BE2C (cell line): Measurements from ENCODE around the gene POU3F3.

Source experiments
- DNase-seq: peaks from one replicate; pipeline ENCODE4 v3.0.0-alpha.2; 2020
- H3K27me3 ChIP-seq: fragments of 250-450 bp; sonication (Bioruptor Pico); 2 replicates; pipeline ENCODE4 v1.5.1; 2020; ENCODE audit warnings: mild to moderate bottlenecking
- H3K36me3 ChIP-seq: fragments of 250-450 bp; sonication (Bioruptor Pico); 2 replicates; pipeline ENCODE4 v1.5.1; 2020; ENCODE audit warnings: mild to moderate bottlenecking
- H3K4me1 ChIP-seq: fragments of 250-450 bp; sonication (Bioruptor Pico); 2 replicates; pipeline ENCODE4 v1.5.1; 2020
- H3K4me3 ChIP-seq: 2 replicates; pipeline ENCODE4 v1.5.1; 2011; ENCODE audit warnings: low read depth, low read length
- H3K9me3 ChIP-seq: fragments of 250-450 bp; sonication (Bioruptor Pico); 2 replicates; pipeline ENCODE4 v1.5.1; 2020
- TF ChIP-seq, protein P1 (sequence below): IDR thresholded peaks from 2 replicates; pipeline ENCODE4 v1.5.1; 2012; ENCODE audit warnings: mild to moderate bottlenecking, low read depth, low read length

The POU3F3 gene

DNA sequence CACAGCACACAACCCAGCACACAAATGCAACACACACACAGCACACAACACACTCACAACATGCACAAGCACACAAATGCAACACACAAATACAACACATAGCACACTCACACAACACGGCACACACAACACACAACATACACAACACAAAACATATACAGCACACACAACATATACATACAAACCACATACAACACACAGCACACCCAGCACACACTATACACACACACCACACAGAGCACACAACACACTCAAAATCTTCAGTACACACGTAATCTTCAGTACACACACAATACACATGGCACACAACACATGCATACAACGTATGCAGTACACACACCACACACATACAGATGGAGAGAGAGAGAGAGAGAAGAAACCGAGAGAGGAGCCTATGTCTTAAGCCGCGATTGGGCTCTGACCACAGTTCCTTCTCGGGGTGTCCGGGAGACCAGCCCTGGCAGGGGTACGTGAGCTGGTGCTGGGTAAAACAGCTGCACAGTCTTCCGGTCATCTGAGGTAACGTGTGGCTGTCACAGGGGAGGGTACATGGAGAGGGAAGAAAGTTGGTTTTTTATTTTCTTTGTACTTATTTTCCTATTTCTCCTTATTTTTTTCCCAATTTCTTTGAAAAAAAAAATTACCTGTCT, 25.1 kb downstream of the POU3F3 start:
- DNase-seq, result no peak
- TF ChIP-seq, protein P1, sequence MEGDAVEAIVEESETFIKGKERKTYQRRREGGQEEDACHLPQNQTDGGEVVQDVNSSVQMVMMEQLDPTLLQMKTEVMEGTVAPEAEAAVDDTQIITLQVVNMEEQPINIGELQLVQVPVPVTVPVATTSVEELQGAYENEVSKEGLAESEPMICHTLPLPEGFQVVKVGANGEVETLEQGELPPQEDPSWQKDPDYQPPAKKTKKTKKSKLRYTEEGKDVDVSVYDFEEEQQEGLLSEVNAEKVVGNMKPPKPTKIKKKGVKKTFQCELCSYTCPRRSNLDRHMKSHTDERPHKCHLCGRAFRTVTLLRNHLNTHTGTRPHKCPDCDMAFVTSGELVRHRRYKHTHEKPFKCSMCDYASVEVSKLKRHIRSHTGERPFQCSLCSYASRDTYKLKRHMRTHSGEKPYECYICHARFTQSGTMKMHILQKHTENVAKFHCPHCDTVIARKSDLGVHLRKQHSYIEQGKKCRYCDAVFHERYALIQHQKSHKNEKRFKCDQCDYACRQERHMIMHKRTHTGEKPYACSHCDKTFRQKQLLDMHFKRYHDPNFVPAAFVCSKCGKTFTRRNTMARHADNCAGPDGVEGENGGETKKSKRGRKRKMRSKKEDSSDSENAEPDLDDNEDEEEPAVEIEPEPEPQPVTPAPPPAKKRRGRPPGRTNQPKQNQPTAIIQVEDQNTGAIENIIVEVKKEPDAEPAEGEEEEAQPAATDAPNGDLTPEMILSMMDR, result no peak
- no peaks in the 10 kb centered on the region for H3K4me1 ChIP-seq
- H3K9me3 ChIP-seq, result no peaks in the 10 kb centered on the region
- H3K27me3 ChIP-seq, result no peaks in the 10 kb centered on the region
- H3K4me3 ChIP-seq, result no peak overlapping the region
- no peaks in the 10 kb centered on the region for H3K36me3 ChIP-seq

DNA sequence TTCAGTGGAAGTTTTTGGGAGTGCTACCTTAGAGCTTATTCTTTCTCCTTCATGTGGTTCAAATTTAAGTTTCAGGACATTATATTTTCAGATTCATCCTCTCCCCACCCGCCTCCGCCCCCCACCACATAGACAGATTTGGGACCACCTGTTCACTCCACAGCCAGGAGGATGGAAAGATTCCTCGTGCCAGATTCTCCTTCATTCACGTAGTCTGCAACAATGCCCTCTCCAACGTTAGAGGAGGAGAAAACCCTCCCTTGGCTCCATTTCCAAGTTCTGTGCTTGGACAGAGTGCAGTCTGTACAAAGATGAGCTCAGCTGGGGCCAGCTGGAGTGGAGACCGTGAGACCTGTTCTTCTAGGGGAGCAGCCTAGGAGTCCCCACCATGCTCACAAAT, 26.2 kb downstream of the POU3F3 start:
- no peak overlapping the region for H3K4me3 ChIP-seq
- no peaks in the 10 kb centered on the region for H3K36me3 ChIP-seq
- H3K9me3 ChIP-seq, result no peaks in the 10 kb centered on the region
- no peaks in the 10 kb centered on the region for H3K4me1 ChIP-seq
- TF ChIP-seq, protein P1, result no peak
- DNase-seq, result no peak
- no peaks in the 10 kb centered on the region for H3K27me3 ChIP-seq

GRCh38 chr2:104883357-104883756, 29.4 kb downstream of the POU3F3 start:
- DNase-seq, result no peak
- Histone ChIP-seq H3K4me1 (no peaks in the 10 kb centered on the region), H3K36me3 (no peaks in the 10 kb centered on the region), H3K9me3 (no peaks in the 10 kb centered on the region), H3K27me3 (no peaks in the 10 kb centered on the region), H3K4me3 (no peak overlapping the region)
- TF ChIP-seq, protein P1, result no peak

- TF ChIP-seq, protein P1, result no peak
- Histone ChIP-seq H3K4me3 (no peak overlapping the region), H3K27me3 (no peaks in the 10 kb centered on the region), H3K9me3 (no peaks in the 10 kb centered on the region), H3K4me1 (no peaks in the 10 kb centered on the region), H3K36me3 (no peaks in the 10 kb centered on the region)
- DNase-seq, result no peak
Observed at GRCh38 chr2:104885119-104885782, 31.3 kb downstream of the POU3F3 start.

DNA sequence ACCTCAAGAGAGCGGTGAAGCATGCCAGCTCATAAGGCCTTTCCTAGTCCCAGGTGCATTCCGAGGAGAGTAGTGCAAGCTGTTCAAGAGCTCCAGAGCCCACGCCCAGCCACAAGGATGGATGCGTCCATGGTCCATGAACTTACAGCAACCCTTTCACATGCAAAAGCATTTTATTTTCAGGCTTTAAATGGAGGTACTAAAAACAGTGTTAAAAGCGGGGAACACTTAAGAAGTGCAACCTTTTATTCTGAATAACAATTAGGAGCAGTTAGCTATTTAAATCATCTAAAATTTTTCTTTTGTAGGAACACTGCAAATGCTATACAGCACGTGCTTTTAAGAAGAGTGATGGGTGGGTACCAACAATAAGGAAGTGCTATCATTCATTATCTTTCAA, 33.8 kb downstream of the POU3F3 start:
- H3K9me3 ChIP-seq, result no peaks in the 10 kb centered on the region
- no peak overlapping the region for H3K4me3 ChIP-seq
- TF ChIP-seq, protein P1, result no peak
- no peaks in the 10 kb centered on the region for H3K27me3 ChIP-seq
- no peaks in the 10 kb centered on the region for H3K4me1 ChIP-seq
- DNase-seq, result no peak
- no peaks in the 10 kb centered on the region for H3K36me3 ChIP-seq

GRCh38 chr2:104888489-104889258, 34.8 kb downstream of the POU3F3 start:
- Histone ChIP-seq H3K4me1 (no peaks in the 10 kb centered on the region), H3K27me3 (no peaks in the 10 kb centered on the region), H3K4me3 (no peak overlapping the region), H3K36me3 (no peaks in the 10 kb centered on the region), H3K9me3 (no peaks in the 10 kb centered on the region)
- DNase-seq, result no peak
- TF ChIP-seq, protein P1, result no peak
